Measurements from ENCODE around the gene DYNLRB1.

Gene DYNLRB1

DNA sequence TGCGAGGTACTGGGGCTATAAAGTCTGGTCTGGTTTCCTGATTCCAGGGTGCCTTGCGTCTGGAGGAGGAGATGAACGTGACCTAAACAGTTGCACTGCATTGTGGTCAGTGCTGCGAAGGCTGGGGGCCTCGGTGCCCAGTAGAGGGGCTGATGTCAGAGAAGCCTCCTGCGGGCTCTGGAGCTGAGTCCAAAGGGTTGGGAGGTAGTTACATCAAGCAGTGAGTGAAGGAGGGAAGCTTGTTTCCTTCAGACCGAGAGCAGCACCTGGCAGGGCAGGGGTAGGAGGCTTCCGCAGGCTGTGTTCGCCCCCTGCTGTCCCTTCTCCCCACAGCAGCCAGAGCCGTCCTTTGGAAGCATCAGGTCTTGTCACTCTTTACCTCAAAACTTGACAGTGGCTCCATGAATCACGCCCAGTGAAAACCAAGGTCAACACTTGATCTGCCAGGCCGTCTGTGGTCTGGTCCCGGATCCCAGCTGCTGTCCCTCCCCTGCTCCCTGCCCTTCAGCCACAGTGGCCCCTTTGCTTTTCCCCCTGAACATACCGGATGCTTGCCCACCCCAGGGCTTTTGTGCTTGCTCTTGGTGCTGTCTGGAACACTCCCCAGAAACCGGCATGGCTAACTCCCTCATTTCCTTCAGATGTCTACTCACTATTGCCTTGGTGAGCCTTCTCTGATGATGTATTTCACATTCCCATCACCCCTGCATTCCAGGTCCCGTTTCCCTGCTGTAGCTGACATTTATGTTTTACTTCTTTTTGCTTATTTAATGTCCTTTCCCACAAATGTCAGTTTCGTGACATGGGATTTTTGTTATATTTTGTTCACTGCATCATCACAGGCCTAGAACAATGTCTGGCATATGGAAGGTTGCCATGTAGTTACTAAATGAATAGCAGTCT, 7.0 kb downstream of the DYNLRB1 start:
- Histone ChIP-seq H3K9me3 (ENCODE audit: control insufficient read depth, low read length) (no peaks in the 10 kb centered on the region), H3K27me3 (replicated peaks; ENCODE audit: control insufficient read depth, insufficient read depth, low read length, poor library complexity, severe bottlenecking) (no peaks in the 10 kb centered on the region), H3K4me3 (ENCODE audit: insufficient read depth, low read depth, low read length, poor library complexity, severe bottlenecking) (no peak overlapping the region), H3K36me3 (ENCODE audit: control insufficient read depth, insufficient read depth, low read length) (peaks cover 23% of the 10 kb centered on the region), H3K4me1 (ENCODE audit: control insufficient read depth, insufficient read depth, low read length, poor library complexity, severe bottlenecking) (peaks cover 5% of the 10 kb centered on the region), H3K27ac (ENCODE audit: insufficient read depth, low read length, poor library complexity, severe bottlenecking) (no peak overlapping the region)
- no peak for DNase-seq

DNA sequence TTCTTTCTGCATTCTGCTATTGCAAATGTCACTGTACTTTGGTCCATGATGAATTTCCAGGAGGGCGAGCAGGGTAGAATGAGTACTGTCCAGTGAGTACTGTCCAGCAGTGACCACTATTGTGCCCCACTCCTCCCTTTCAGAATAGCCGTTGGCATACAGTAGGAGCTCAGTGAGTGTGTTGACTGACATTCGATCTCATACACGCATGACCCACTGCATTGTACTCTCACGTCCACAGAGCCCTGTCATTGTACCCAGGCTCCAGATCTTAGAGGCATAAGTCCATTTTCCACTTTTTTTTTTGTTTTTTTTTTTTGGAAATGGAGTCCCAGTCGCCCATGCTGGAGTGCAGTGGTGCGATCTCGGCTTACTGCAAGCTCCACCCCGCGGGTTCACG, 8.2 kb downstream of the DYNLRB1 start:
- Histone ChIP-seq H3K36me3 (ENCODE audit: control insufficient read depth, insufficient read depth, low read length) (peaks cover 31% of the 10 kb centered on the region), H3K4me1 (ENCODE audit: control insufficient read depth, insufficient read depth, low read length, poor library complexity, severe bottlenecking) (no peaks in the 10 kb centered on the region), H3K27ac (ENCODE audit: insufficient read depth, low read length, poor library complexity, severe bottlenecking) (no peak overlapping the region), H3K9me3 (ENCODE audit: control insufficient read depth, low read length) (no peaks in the 10 kb centered on the region), H3K27me3 (replicated peaks; ENCODE audit: control insufficient read depth, insufficient read depth, low read length, poor library complexity, severe bottlenecking) (no peaks in the 10 kb centered on the region), H3K4me3 (ENCODE audit: insufficient read depth, low read depth, low read length, poor library complexity, severe bottlenecking) (no peak overlapping the region)
- DNase-seq: no peak

DNA sequence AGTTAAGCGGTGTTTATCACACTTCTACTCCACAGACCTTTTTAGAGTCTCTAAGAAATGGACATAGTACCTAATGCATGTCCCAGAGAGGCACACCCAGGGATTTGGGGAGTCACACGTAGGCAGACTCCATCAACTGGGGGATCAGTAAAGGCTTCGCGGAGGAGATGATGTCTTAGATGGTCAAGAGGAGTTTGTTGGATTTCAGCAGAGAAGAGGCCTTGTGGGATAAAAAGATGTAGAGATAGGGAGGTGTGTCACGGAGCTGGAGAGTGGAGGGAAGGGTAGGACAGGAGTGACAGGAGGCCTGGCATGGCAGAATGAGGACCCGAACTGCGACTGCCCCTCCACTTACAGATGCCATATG, 9.1 kb downstream of the DYNLRB1 start:
- H3K36me3 ChIP-seq (ENCODE audit: control insufficient read depth, insufficient read depth, low read length): peaks cover 38% of the 10 kb centered on the region
- H3K9me3 ChIP-seq (ENCODE audit: control insufficient read depth, low read length): no peaks in the 10 kb centered on the region
- H3K27me3 ChIP-seq (replicated peaks; ENCODE audit: control insufficient read depth, insufficient read depth, low read length, poor library complexity, severe bottlenecking): no peaks in the 10 kb centered on the region
- no peak for DNase-seq
- no peak overlapping the region for H3K27ac ChIP-seq (ENCODE audit: insufficient read depth, low read length, poor library complexity, severe bottlenecking)
- H3K4me3 ChIP-seq (ENCODE audit: insufficient read depth, low read depth, low read length, poor library complexity, severe bottlenecking): no peak overlapping the region
- H3K4me1 ChIP-seq (ENCODE audit: control insufficient read depth, insufficient read depth, low read length, poor library complexity, severe bottlenecking): no peaks in the 10 kb centered on the region

DNA sequence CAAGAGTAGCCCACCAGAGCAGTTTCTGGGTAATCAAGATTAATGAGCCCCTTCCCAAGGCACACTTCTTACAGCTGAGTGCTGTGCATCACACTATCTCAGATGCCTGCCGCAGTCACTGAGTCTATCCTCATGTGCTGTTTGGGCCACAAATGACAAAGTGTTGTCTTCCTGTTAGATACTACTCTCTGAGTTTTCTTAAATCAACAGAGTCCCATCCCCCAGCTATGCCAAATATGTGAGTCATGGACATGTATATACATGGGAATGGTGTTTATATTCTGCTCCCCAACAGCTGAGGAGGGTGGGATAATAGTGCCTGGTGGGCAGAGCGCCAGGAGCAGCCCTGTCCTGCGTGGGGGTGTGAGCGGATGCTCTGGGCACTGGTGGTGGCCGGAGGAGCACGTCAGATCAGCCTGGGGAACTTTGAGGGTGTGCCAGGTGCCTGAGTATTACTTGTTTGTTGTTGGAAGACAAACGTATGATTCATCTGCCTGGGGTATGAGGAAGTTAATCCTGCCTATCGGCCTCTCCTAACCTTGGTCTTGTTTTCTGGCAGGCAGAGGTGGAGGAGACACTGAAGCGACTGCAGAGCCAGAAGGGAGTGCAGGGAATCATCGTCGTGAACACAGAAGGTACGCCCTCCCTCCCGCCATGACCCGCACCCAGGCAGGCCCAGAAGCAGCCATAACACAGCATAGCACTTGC, 9.6 kb downstream of the DYNLRB1 start:
- no peak for DNase-seq
- no peaks in the 10 kb centered on the region for H3K4me1 ChIP-seq (ENCODE audit: control insufficient read depth, insufficient read depth, low read length, poor library complexity, severe bottlenecking)
- no peak overlapping the region for H3K4me3 ChIP-seq (ENCODE audit: insufficient read depth, low read depth, low read length, poor library complexity, severe bottlenecking)
- no peaks in the 10 kb centered on the region for H3K9me3 ChIP-seq (ENCODE audit: control insufficient read depth, low read length)
- H3K36me3 ChIP-seq (ENCODE audit: control insufficient read depth, insufficient read depth, low read length): peaks cover 43% of the 10 kb centered on the region
- no peaks in the 10 kb centered on the region for H3K27me3 ChIP-seq (replicated peaks; ENCODE audit: control insufficient read depth, insufficient read depth, low read length, poor library complexity, severe bottlenecking)
- H3K27ac ChIP-seq (ENCODE audit: insufficient read depth, low read length, poor library complexity, severe bottlenecking): no peak overlapping the region

DNA sequence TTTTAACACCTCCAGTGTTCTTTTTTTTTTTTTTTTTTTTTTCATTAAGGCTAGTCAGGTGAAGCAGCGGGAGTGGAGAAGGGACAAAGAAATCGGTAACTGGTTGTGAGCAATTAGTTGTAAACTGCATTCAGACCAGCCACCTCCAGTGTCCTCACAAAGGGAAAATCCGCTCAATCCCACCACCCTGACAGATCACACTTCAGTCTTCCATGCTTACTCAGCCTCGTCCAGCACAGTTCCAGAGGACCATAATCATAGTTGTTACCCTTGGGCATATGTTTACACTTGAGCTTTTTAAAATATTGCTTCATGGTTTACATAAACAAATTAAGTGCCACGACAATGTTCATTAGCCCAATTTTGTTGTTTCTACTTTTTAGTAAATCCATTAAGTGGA, 10.2 kb downstream of the DYNLRB1 start:
- no peak overlapping the region for H3K27ac ChIP-seq (ENCODE audit: insufficient read depth, low read length, poor library complexity, severe bottlenecking)

DNA sequence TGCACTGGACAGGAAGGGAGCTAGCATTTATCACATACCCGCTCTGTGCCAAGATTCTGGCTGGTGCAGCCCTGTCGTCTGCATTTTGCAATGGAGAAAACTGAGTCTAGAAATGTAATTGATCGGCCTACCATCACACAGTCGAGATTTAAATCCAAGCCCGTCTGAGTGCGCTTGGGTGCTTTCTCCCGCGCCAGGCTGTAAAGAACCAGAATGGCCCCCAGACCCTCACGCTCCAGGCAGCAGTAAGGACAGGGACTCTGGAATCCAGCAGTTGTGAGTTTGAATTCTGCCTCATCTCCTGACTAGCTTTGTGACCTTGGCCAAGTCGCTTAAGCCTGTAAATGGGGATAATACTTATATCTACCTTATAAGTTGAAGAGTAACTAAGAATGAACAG, 10.8 kb downstream of the DYNLRB1 start:
- H3K36me3 ChIP-seq (ENCODE audit: control insufficient read depth, insufficient read depth, low read length): peaks cover 46% of the 10 kb centered on the region
- DNase-seq: no peak
- no peaks in the 10 kb centered on the region for H3K9me3 ChIP-seq (ENCODE audit: control insufficient read depth, low read length)
- H3K4me3 ChIP-seq (ENCODE audit: insufficient read depth, low read depth, low read length, poor library complexity, severe bottlenecking): no peak overlapping the region
- no peaks in the 10 kb centered on the region for H3K4me1 ChIP-seq (ENCODE audit: control insufficient read depth, insufficient read depth, low read length, poor library complexity, severe bottlenecking)
- H3K27me3 ChIP-seq (replicated peaks; ENCODE audit: control insufficient read depth, insufficient read depth, low read length, poor library complexity, severe bottlenecking): no peaks in the 10 kb centered on the region
- no peak overlapping the region for H3K27ac ChIP-seq (ENCODE audit: insufficient read depth, low read length, poor library complexity, severe bottlenecking)

More for the DNA sequence above, 10.2 kb downstream of the DYNLRB1 start:
- Histone ChIP-seq H3K4me3 (ENCODE audit: insufficient read depth, low read depth, low read length, poor library complexity, severe bottlenecking) (no peak overlapping the region), H3K27me3 (replicated peaks; ENCODE audit: control insufficient read depth, insufficient read depth, low read length, poor library complexity, severe bottlenecking) (no peaks in the 10 kb centered on the region), H3K4me1 (ENCODE audit: control insufficient read depth, insufficient read depth, low read length, poor library complexity, severe bottlenecking) (no peaks in the 10 kb centered on the region), H3K9me3 (ENCODE audit: control insufficient read depth, low read length) (no peaks in the 10 kb centered on the region), H3K36me3 (ENCODE audit: control insufficient read depth, insufficient read depth, low read length) (peaks cover 43% of the 10 kb centered on the region)
- DNase-seq: no peak

DNA sequence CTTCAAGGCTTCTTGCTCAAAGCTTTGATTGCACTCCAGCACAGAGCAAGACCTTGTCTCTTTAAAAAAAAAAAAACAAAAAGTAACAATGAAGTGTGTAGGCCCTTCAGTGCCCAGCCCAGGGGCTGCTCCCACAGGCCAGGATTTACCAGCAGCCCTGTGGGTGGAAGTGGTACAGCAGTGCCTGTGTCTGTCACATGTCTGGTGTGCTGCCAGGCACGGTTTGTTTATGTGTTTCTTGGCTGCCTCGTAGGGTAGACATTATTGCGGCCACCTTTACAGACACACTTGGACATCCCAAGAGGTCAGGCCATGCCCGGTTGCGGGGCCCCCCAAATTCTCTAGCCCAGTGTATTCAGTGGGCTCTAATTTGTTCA, 12.7 kb downstream of the DYNLRB1 start:
- H3K4me3 ChIP-seq (ENCODE audit: insufficient read depth, low read depth, low read length, poor library complexity, severe bottlenecking): no peak overlapping the region

DNA sequence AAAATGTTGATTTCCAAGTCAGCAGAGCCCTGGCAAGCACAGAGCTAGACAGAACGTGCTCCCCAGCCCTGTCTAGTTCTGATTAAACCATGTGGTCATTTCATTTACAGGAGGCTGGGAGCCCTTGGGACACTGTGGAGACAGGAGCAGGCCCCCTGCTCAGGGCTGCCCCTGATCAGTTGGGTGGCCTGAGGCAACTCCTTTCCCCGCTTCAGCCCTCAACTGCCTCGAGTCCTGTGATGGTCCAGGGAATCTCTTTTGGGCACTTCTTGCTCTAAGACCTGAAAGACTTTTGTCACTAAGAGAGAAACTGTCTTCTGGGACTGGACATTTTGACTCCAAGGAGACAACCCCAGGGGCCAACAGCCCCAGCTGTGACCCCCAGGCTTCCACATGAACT, 13.5 kb downstream of the DYNLRB1 start:
- Histone ChIP-seq H3K9me3 (ENCODE audit: control insufficient read depth, low read length) (no peaks in the 10 kb centered on the region), H3K27ac (ENCODE audit: insufficient read depth, low read length, poor library complexity, severe bottlenecking) (no peak overlapping the region), H3K4me3 (ENCODE audit: insufficient read depth, low read depth, low read length, poor library complexity, severe bottlenecking) (no peak overlapping the region), H3K36me3 (ENCODE audit: control insufficient read depth, insufficient read depth, low read length) (peaks cover 66% of the 10 kb centered on the region), H3K27me3 (replicated peaks; ENCODE audit: control insufficient read depth, insufficient read depth, low read length, poor library complexity, severe bottlenecking) (no peaks in the 10 kb centered on the region), H3K4me1 (ENCODE audit: control insufficient read depth, insufficient read depth, low read length, poor library complexity, severe bottlenecking) (no peaks in the 10 kb centered on the region)
- DNase-seq: no peak

More for the DNA sequence above, 12.7 kb downstream of the DYNLRB1 start:
- no peak for DNase-seq
- Histone ChIP-seq H3K9me3 (ENCODE audit: control insufficient read depth, low read length) (no peaks in the 10 kb centered on the region), H3K36me3 (ENCODE audit: control insufficient read depth, insufficient read depth, low read length) (peaks cover 61% of the 10 kb centered on the region), H3K27me3 (replicated peaks; ENCODE audit: control insufficient read depth, insufficient read depth, low read length, poor library complexity, severe bottlenecking) (no peaks in the 10 kb centered on the region), H3K4me1 (ENCODE audit: control insufficient read depth, insufficient read depth, low read length, poor library complexity, severe bottlenecking) (no peaks in the 10 kb centered on the region), H3K27ac (ENCODE audit: insufficient read depth, low read length, poor library complexity, severe bottlenecking) (no peak overlapping the region)

DNA sequence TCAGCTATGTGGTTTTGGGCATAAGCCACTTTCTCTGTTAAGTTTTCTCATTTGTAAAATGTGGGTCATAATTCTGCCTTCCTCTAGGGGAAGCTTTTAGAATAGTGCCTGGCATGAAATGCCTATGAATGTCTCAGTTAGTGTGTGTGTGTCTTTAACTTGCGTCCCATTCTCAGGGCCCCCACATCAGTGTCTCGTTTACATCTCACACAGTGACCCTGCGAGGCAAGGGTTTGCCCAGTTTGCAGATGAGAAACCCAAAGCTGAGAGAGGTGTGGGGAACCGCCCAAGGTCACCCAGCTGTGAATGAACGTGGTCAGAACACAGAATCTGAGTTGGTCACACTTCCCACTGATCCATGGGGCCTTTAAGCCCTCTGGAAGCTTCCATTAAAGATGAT, 14.1 kb downstream of the DYNLRB1 start:
- Histone ChIP-seq H3K27me3 (replicated peaks; ENCODE audit: control insufficient read depth, insufficient read depth, low read length, poor library complexity, severe bottlenecking) (no peaks in the 10 kb centered on the region), H3K4me1 (ENCODE audit: control insufficient read depth, insufficient read depth, low read length, poor library complexity, severe bottlenecking) (no peaks in the 10 kb centered on the region), H3K27ac (ENCODE audit: insufficient read depth, low read length, poor library complexity, severe bottlenecking) (no peak overlapping the region), H3K36me3 (ENCODE audit: control insufficient read depth, insufficient read depth, low read length) (peaks cover 72% of the 10 kb centered on the region), H3K4me3 (ENCODE audit: insufficient read depth, low read depth, low read length, poor library complexity, severe bottlenecking) (no peak overlapping the region), H3K9me3 (ENCODE audit: control insufficient read depth, low read length) (no peaks in the 10 kb centered on the region)
- DNase-seq: no peak

DNA sequence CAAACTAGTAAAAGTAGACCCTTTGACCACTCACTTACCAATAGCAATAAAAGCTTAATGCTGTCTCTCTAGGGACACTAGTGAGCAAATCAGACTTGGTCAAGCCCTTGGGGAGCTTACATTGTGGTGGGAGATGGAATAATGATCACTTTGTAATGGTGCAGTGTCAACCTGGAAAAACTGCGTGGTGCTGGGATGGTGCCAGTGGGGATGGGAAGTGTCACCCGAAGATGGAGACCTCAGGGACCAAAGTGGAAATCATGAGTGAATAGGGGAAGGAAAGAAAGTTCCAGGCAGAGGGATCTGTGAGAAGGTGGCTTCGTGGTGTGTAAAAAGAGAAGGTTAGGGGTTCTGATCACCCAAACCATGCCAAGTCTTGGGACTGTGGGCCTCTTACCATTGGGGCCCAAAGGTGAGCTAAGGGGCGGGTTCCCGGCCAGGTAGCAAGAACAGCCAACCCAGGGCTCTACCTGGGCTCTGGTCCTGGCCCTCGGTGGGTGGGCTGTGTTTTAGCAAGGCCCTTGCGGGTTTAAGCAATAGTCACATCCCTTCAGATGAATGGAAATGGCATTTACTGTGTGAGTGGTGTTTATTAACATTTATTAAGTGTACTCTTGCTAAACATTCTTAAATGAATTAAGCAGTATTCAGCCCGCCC, 15.5 kb downstream of the DYNLRB1 start:
- Histone ChIP-seq H3K4me3 (ENCODE audit: insufficient read depth, low read depth, low read length, poor library complexity, severe bottlenecking) (no peak overlapping the region), H3K4me1 (ENCODE audit: control insufficient read depth, insufficient read depth, low read length, poor library complexity, severe bottlenecking) (no peaks in the 10 kb centered on the region), H3K27ac (ENCODE audit: insufficient read depth, low read length, poor library complexity, severe bottlenecking) (peak overlapping the region; percentile 12), H3K27me3 (replicated peaks; ENCODE audit: control insufficient read depth, insufficient read depth, low read length, poor library complexity, severe bottlenecking) (no peaks in the 10 kb centered on the region), H3K36me3 (ENCODE audit: control insufficient read depth, insufficient read depth, low read length) (peaks cover 69% of the 10 kb centered on the region), H3K9me3 (ENCODE audit: control insufficient read depth, low read length) (no peaks in the 10 kb centered on the region)
- no peak for DNase-seq

Data from effector memory CD4-positive, alpha-beta T cell (primary cell).